ENCODE data around the gene LMBRD2. TPM values are rescaled to one million over a fixed set of nuclear protein-coding genes. Genes with fewer than 3 reads are reported as not detected.

Gene LMBRD2
- polyA plus RNA-seq, 4 donors, result 8.4 to 19.9 (median 18.3) TPM

- DNase-seq (ENCODE audit: low read depth in 4 of 4, low spot score in 3 of 4), result no peak
Observed at GRCh38 chr5:36055984-36056383, 95.7 kb downstream of the LMBRD2 start.

GRCh38 chr5:36054647-36055046 lies 97.0 kb downstream of the LMBRD2 start:
- DNase-seq (ENCODE audit: low read depth in 4 of 4, low spot score in 3 of 4), result no peak

- no peak for DNase-seq (ENCODE audit: low read depth in 4 of 4, low spot score in 3 of 4)
Observed at GRCh38 chr5:36052538-36052937, 99.1 kb downstream of the LMBRD2 start.

GRCh38 chr5:36049949-36050348 lies 101.7 kb downstream of the LMBRD2 start:
- no peak for DNase-seq (ENCODE audit: low read depth in 4 of 4, low spot score in 3 of 4)

Other genes with a start within 250 kb of the LMBRD2 start
- gene CAPSL, start 213.3 kb downstream of the LMBRD2 start, polyA plus RNA-seq (ENCODE audit: insufficient read length in 4 of 4), result 1 to 10 TPM in 3 of 4 donors, not detected in 1; 5.1 to 7.4 (median 5.5) TPM
- gene UGT3A1, start 160.5 kb downstream of the LMBRD2 start, polyA plus RNA-seq (ENCODE audit: insufficient read length in 4 of 4), result 100 to 1,000 TPM in 1 of 4 donors, 10 to 100 TPM in 2, 1 to 10 TPM in 1; 2.7 to 137 (median 81.3) TPM
- 10 to 100 TPM in 2 of 4 donors, 1 to 10 TPM in 1, under 1 TPM in 1; 0.30 to 16.8 (median 9.3) TPM for gene UGT3A2, start 85.0 kb downstream of the LMBRD2 start, polyA plus RNA-seq (ENCODE audit: insufficient read length in 4 of 4)
- 10 to 100 TPM; 38.8 to 50.1 (median 46.5) TPM for gene SKP2, start 224 bp upstream of the LMBRD2 start, polyA plus RNA-seq (ENCODE audit: insufficient read length in 4 of 4)
- gene NADK2, start 90.0 kb upstream of the LMBRD2 start, polyA plus RNA-seq (ENCODE audit: insufficient read length in 4 of 4), result 10 to 100 TPM; 44.0 to 57.1 (median 49.9) TPM
- 1 to 10 TPM in 3 of 4 donors, under 1 TPM in 1; 0.29 to 8.3 (median 7.7) TPM for gene RANBP3L, start 150.0 kb upstream of the LMBRD2 start, polyA plus RNA-seq (ENCODE audit: insufficient read length in 4 of 4)